GM12873 (cell line): ENCODE data around the gene LRRC49.

ENCODE experiments used
- TF ChIP-seq, protein P1 (sequence below): IDR thresholded peaks from 2 replicates; pipeline ENCODE4 v1.5.1; 2012; ENCODE audit warnings: low read depth, mild to moderate bottlenecking, moderate library complexity, low read length, control low read depth; ENCODE audit not compliant: insufficient read depth; ENCODE audit errors: missing control alignments

The LRRC49 gene

DNA sequence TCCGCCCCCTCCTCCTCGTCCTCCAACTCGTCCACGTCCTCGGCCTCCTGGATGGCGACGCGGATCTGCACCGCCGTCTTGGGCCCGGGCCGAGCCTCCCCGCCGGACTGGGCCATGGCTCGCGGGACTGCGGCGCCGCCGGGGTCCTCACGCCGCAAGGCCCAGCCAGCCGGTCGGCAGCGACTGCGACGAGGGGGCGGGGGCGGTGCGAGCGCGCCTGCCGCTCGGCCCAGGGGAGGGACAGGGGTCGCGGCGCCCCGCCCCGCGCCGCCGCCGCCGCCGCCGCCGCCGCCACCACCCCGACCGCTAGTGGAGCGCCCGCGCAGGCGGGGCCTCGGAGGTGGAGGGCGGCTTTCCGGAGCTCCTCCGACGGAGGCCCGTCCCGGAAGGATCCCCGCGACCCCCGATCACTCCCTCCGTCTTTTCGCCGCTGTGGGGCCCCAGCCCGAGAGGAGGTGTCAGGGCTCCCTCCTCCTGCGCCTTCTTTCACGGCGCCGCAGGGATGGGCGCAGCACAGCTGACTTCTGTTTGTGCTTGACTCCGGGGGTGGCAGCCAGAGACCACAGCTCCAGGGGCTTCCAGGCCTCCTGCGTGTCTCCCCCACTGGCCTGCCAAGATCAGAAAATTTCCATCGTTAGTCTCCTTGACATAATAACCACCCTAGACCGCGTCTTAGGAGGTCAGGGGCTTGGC, 38.5 kb upstream of the LRRC49 start, which contains the start of gene LARP6:
TSS of gene LARP6 (minus strand) at position 185 of the 693 bp plus-strand sequence. CDS start at position 116, 69 bp downstream.
- TF ChIP-seq, protein P1, sequence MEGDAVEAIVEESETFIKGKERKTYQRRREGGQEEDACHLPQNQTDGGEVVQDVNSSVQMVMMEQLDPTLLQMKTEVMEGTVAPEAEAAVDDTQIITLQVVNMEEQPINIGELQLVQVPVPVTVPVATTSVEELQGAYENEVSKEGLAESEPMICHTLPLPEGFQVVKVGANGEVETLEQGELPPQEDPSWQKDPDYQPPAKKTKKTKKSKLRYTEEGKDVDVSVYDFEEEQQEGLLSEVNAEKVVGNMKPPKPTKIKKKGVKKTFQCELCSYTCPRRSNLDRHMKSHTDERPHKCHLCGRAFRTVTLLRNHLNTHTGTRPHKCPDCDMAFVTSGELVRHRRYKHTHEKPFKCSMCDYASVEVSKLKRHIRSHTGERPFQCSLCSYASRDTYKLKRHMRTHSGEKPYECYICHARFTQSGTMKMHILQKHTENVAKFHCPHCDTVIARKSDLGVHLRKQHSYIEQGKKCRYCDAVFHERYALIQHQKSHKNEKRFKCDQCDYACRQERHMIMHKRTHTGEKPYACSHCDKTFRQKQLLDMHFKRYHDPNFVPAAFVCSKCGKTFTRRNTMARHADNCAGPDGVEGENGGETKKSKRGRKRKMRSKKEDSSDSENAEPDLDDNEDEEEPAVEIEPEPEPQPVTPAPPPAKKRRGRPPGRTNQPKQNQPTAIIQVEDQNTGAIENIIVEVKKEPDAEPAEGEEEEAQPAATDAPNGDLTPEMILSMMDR: no peak

DNA sequence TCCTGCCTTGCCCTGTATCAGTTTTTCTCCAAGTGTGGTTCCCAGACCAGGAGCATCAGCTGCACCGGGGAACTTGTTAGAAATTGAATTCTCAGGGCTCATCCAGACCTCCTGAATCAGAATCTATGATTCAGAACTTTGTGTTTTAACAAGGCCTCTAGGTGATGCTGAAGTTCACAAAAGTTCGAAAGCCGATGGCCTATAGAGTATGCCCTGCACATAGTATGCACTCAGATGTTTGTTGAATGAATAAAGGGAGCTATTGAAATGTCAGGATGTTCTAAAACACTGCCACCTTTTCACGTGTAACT, 38.0 kb upstream of the LRRC49 start:
- TF ChIP-seq, protein P1: no peak

DNA sequence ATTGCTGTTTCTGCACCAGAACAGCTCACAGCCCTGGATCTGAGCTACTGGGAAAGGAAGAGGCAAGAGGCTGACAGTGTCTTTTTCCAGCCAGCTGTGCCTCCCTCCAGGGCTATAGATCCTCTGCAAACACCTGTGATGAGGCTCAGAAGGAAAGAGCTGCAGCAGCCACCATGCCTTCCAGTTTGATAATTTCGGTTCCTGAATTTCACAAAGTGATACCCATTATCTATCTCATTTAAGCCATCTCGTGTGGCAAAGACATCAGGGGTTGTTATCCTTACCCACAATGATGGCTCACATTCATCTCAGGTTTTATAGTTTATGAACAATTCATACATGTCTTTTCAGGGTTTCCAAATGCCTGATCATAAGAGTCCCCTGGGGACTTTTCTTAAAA, 36.9 kb upstream of the LRRC49 start:
- TF ChIP-seq, protein P1: no peak

DNA sequence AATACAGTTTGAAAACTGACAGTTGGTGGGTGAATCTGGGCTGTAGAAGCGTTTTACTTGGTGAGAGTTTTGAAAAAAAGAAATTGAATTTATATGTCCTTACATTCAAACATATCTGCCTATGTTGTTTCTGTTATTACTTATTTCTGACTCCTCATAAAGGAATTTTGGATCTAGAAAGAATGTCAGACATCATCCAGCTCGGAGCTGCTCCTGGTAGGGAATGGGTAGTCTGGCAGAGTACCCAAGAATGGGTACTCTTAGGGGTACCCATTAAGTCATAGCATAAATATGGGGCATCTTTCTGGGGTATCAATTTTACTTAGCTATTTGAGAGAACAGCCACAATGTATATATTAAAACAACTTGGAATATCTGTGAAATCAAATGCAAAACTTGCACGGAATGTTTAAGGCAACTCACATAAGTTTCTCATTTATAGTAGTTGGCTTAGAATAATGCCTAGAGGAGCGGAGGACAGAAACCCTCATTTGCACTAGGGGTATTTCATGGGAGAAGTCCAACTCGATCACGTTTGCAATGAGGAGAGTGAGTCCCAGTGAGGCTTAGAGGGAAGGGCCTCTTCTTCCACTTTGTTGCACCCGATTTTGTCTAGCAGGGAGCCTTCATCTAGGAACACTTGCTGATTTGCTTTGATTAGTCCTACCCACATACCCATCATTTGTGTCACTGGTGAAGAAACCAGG, 36.3 kb upstream of the LRRC49 start:
- TF ChIP-seq, protein P1: no peak

DNA sequence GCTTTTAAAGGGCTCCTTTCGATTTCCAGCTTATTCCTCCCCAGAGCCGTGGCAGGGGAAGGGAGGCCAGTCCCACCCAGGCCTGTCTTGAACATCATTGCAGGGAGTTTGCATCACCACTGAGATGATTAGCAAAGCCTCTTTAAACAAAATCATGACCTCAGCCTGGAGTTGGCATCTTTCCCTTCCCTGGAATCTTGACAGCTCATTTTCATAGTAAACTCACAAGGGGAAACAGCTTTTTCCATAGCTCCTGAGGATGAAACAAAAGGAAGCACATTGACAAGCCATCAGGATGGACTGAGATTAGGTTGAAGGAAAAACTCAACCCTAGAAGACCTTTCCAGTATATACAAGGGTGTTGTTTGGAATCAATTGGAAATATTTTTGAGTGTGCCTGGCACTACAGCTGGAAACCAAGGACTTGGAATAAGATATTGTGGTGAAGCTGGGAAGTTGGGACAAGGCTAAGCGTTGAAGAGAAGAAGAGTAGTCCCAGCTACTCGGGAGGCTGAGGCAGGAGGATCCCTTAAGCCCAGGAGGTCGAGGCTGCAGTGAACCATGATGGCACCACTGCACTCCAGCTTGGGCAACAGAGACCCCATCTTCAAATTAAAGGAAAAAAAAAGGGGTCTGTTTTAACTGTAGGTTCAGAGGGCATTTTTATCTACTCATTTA, 35.6 kb upstream of the LRRC49 start:
- TF ChIP-seq, protein P1: no peak

DNA sequence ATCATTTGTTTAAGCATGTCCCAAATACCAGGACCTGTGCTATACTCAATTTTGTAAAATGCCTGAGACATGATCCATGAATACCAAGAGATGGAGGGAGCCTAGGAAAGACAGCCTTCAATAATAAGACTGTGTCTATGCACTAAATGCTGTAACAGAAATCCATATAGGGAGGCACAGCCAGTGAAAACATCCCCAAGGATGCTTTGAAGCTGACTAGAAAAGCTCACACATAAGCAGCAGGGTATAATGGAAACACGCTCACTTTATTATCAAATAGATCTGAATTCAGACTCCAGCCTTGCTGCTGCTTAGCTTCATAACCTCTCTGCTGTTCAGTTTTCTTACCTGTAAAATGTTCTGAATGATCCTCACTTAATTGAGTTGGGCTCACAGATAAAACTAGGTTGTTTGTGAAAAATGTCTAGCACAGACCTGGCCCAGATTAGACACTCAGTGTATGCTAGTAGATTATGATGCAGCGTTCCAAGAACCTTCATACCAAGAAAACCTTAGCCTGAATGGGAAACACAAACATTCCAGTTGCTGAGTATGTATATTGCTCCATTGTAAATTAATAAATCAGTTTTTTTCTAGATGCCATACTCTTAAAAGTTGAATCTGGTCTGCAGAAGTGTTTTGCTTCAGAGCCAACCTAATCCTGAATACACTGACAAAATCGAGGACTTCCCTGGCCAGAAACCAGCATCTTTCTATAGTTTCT, 34.9 kb upstream of the LRRC49 start:
- TF ChIP-seq, protein P1: no peak
